HepG2 (cell line): ENCODE data around the gene RAPGEF6. TPM values are rescaled to one million over a fixed set of nuclear protein-coding genes. Genes with fewer than 3 reads are reported as not detected.

ENCODE experiments used
- ATAC-seq: fragments of 200-7000 bp; cut with Tn5 transposase; 3 replicates; pipeline ENCODE4 v1.9.1; 2020; ENCODE audit warnings: mild to moderate bottlenecking, moderate library complexity
- BruUV-seq: library from RNA; stranded (reverse); fragments of 400-500 nt; replicated peaks from 2 replicates; lab custom pipeline; 2021; lab: Mats Ljungman, UMichigan
- CTCF ChIA-PET: fragments of 300-600 bp; formaldehyde crosslinking; extraction: SDS; loops from one replicate; lab custom pipeline; 2021; ENCODE audit warnings: low total read pairs, inconsistent platforms, low intra/inter-chr PET ratio; lab: Yijun Ruan, JAX
- POLR2A ChIA-PET: fragments of 350-600 bp; sonication (Branson Sonifier 250); formaldehyde crosslinking; loops from one replicate; lab custom pipeline; 2020; ENCODE audit warnings: antibody characterized with exemption, inconsistent platforms; lab: Yijun Ruan, JAX
- DNase-seq: peaks from one replicate; pipeline ENCODE4 v3.0.0-alpha.2; 2015; ENCODE audit warnings: low spot score
- FAIRE-seq: peaks from 3 replicates; lab custom pipeline; 2011; peaks lifted over from hg19 to GRCh38; lab: Jason Lieb, UNC
- H2AFZ ChIP-seq: one replicate; pipeline ENCODE4 v1.6.1; 2011; ENCODE audit warnings: low read length, inconsistent platforms
- H3K27ac ChIP-seq: fragments of 300-600 bp; 3 replicates; pipeline ENCODE4 v1.8.0; 2011; ENCODE audit warnings: mixed run types, mild to moderate bottlenecking, mixed read lengths, low read length, inconsistent platforms; ENCODE audit not compliant: insufficient read depth; ENCODE audit errors: extremely low read length
- H3K27me3 ChIP-seq, 2 experiments: fragments of 200-600 bp in 1 of 2; 2 replicates in 1 of 2; 3 replicates in 1 of 2; pipeline versions ENCODE4 v1.6.0 to v1.8.0; 2011; ENCODE audit warnings: low read length in 2 of 2, mild to moderate bottlenecking in 2 of 2, moderate library complexity in 2 of 2, inconsistent platforms in 1 of 2; ENCODE audit not compliant: insufficient read depth in 2 of 2, control insufficient read depth in 1 of 2
- H3K36me3 ChIP-seq, 2 experiments: fragments of 200-600 bp in 1 of 2; replicated peaks in 1 of 2; 2 replicates in 1 of 2; 3 replicates in 1 of 2; pipeline versions ENCODE4 v1.5.1 to v1.8.0; 2011; ENCODE audit warnings: low read length in 2 of 2, inconsistent platforms in 1 of 2; ENCODE audit not compliant: insufficient read depth in 2 of 2, control insufficient read depth in 1 of 2
- H3K4me1 ChIP-seq: 2 replicates; pipeline ENCODE4 v1.5.1; 2012; ENCODE audit warnings: low read length, inconsistent platforms; ENCODE audit not compliant: insufficient read depth
- H3K4me2 ChIP-seq: 2 replicates; pipeline ENCODE4 v1.6.0; 2011; ENCODE audit warnings: low read depth, low read length, inconsistent platforms
- H3K4me3 ChIP-seq, 3 experiments: fragments of 200-600 bp in 1 of 3; sonication (generic), shearing (Covaris generic) in 1 of 3; replicated peaks in 1 of 3; 2 replicates each; pipeline ENCODE4 v1.5.1; 2011 to 2016; ENCODE audit warnings: low read length in 3 of 3, inconsistent platforms in 2 of 3, low read depth in 2 of 3, mild to moderate bottlenecking in 2 of 3, control low read depth in 1 of 3, mixed read lengths in 1 of 3; ENCODE audit not compliant: insufficient read depth in 1 of 3
- H3K79me2 ChIP-seq: one replicate; pipeline ENCODE4 v1.6.1; 2011; ENCODE audit warnings: low read length, inconsistent platforms; ENCODE audit not compliant: insufficient read depth
- H3K9ac ChIP-seq: 2 replicates; pipeline ENCODE4 v1.6.0; 2011; ENCODE audit warnings: mild to moderate bottlenecking, low read depth, low read length, inconsistent platforms; ENCODE audit not compliant: insufficient read depth
- H3K9me3 ChIP-seq: 2 replicates; pipeline ENCODE4 v1.5.1; 2012; ENCODE audit warnings: mild to moderate bottlenecking, low read length
- H4K20me1 ChIP-seq: 2 replicates; pipeline ENCODE4 v1.6.0; 2011; ENCODE audit warnings: inconsistent platforms, mild to moderate bottlenecking, low read length, moderate library complexity; ENCODE audit not compliant: insufficient read depth
- CCAR2 ChIP-seq: fragments of 200-400 bp; formaldehyde crosslinking; optimal IDR thresholded peaks from 2 replicates; pipeline ENCODE3; 2018; ENCODE audit warnings: low read depth, mild to moderate bottlenecking, low read length, moderate library complexity
- CHCHD3 ChIP-seq: sonication (generic); formaldehyde crosslinking; IDR thresholded peaks from 2 replicates; pipeline ENCODE4 v1.8.0; 2022; ENCODE audit warnings: mild to moderate bottlenecking, missing genetic modification reagents, moderate library complexity
- ETV6 ChIP-seq: sonication (generic); formaldehyde crosslinking; conservative IDR thresholded peaks from 2 replicates; pipeline ENCODE4 v1.4.0; 2020; ENCODE audit warnings: missing genetic modification reagents
- FOXC1 ChIP-seq: sonication (generic); formaldehyde crosslinking; IDR thresholded peaks from 2 replicates; pipeline ENCODE4 v1.8.0; 2022; ENCODE audit warnings: mild to moderate bottlenecking, missing genetic modification reagents, borderline replicate concordance
- GABPB1 ChIP-seq: IDR thresholded peaks from 2 replicates; pipeline ENCODE4 v1.6.1; 2016; ENCODE audit warnings: mild to moderate bottlenecking, missing genetic modification reagents, moderate library complexity, missing compliant biosample characterization
- HMG20B ChIP-seq: conservative IDR thresholded peaks from 2 replicates; pipeline ENCODE4 v1.6.1; 2016; ENCODE audit warnings: missing genetic modification reagents, missing compliant biosample characterization
- KDM1A ChIP-seq: IDR thresholded peaks from 2 replicates; pipeline ENCODE4 v1.6.1; 2016; ENCODE audit warnings: missing compliant biosample characterization
- LCORL ChIP-seq, 2 experiments: fragments of 450-650 bp in 1 of 2; sonication (generic) in 1 of 2; formaldehyde crosslinking in 1 of 2; IDR thresholded peaks; 2 replicates each; pipeline versions ENCODE4 v1.5.0 to v1.6.1; 2017 to 2020; ENCODE audit warnings: antibody characterized with exemption in 1 of 2, missing genetic modification reagents in 1 of 2
- MBD4 ChIP-seq: IDR thresholded peaks from 2 replicates; pipeline ENCODE4 v1.6.1; 2012; ENCODE audit warnings: low read length, inconsistent platforms, borderline replicate concordance
- NR2C2 ChIP-seq: sonication (generic); formaldehyde crosslinking; IDR thresholded peaks from 2 replicates; pipeline ENCODE4 v1.4.0; 2020; ENCODE audit warnings: missing genetic modification reagents, mild to moderate bottlenecking, moderate library complexity, borderline replicate concordance
- NR2F6 ChIP-seq, 2 experiments: IDR thresholded peaks; 2 replicates each; pipeline ENCODE4 v1.6.1; 2016; ENCODE audit warnings: antibody characterized with exemption in 1 of 2, mild to moderate bottlenecking in 1 of 2
- PTBP1 ChIP-seq: fragments of 200-400 bp; formaldehyde crosslinking; IDR thresholded peaks from 2 replicates; pipeline ENCODE4 v1.6.1; 2018; ENCODE audit warnings: low read length, low read depth; ENCODE audit not compliant: poor library complexity, severe bottlenecking
- ZBTB43 ChIP-seq: sonication (generic); formaldehyde crosslinking; conservative IDR thresholded peaks from 2 replicates; pipeline ENCODE4 v1.4.0; 2020; ENCODE audit warnings: missing genetic modification reagents
- WGBS: methylation state at CpG from one replicate; pipeline ENCODE4 v1.1.6; 2017; ENCODE audit warnings: low lambda C conversion rate; 5-methylcytosine and 5-hydroxymethylcytosine counted together
- in situ Hi-C: cut with HindIII; loops from 2 replicates; pipeline ENCODE4 v1.10.0; 2017; ENCODE audit warnings: low pct_unique_long_range_greater_than_20kb; ENCODE audit not compliant: extremely low pct_ligation_motif_present
- intact Hi-C: fragments of 100-400 bp; cut with micrococcal nuclease; formaldehyde crosslinking; loops from one replicate; pipeline ENCODE4 v1.10.0; 2022; ENCODE audit not compliant: unreplicated experiment
- polyA plus RNA-seq, 8 experiments: library from polyadenylated mRNA; depleted of rRNA in 3 of 8; stranded (reverse) in 7 of 8; unstranded in 1 of 8; fragments of >200 nt; fragmentation: Illumina TruSeq in 4 of 8; extraction: Trizol in 4 of 8; gene quantifications; 2 replicates each; pipeline versions ENCODE4 v1.2.1 to v1.2.3, GENCODE V29; 2011 to 2016; ENCODE audit warnings: low read depth in 4 of 8, missing spikeins in 1 of 8, mixed read lengths in 1 of 8; ENCODE audit not compliant: insufficient read depth in 1 of 8
- total RNA-seq, 5 experiments: library from RNA; depleted of rRNA; stranded (reverse); fragments of >200 nt; fragmentation: Illumina TruSeq; extraction: Trizol; gene quantifications; 2 replicates each; pipeline ENCODE4 v1.2.3, GENCODE V29; 2016; ENCODE audit warnings: low read depth in 1 of 5
- TF ChIP-seq, protein P1 (sequence below): sonication (generic); formaldehyde crosslinking; IDR thresholded peaks from 2 replicates; pipeline ENCODE4 v1.8.0; 2022; ENCODE audit warnings: mild to moderate bottlenecking, missing genetic modification reagents; ENCODE audit not compliant: insufficient replicate concordance
- TF ChIP-seq, protein P2 (sequence below): sonication (generic); formaldehyde crosslinking; IDR thresholded peaks from 2 replicates; pipeline ENCODE4 v1.4.0; 2020; ENCODE audit warnings: missing genetic modification reagents, borderline replicate concordance

Gene RAPGEF6
- total and polyA plus RNA-seq, 2 of the 13 experiments (the other 11 are each of a cell fraction or from before 2014, with no cell fraction given) = 7.7 to 24.6 TPM

- intact Hi-C loops = loop anchor here (1.0 kb wide), 1 partner anchor 24 kb away; no protein-coding TSS in a partner anchor
- no peaks in the 10 kb centered on the region for H3K36me3 ChIP-seq
- POLR2A ChIA-PET = interaction anchor here (0.8 to 3.2 kb wide), 12 partner anchors 9 to 392 kb away, joined by 3 to 31 read pairs (median 8); partner anchors contain the start of gene FNIP1
- H3K27me3 ChIP-seq = no peaks in the 10 kb centered on the region
- 8% methylated on average over 6 of the region's 6 CpGs for WGBS
- H3K4me2 ChIP-seq = peak overlapping the region; percentile 70
- FAIRE-seq (peak; percentile 15), ATAC-seq (peak; percentile 81), DNase-seq (peak; percentile 86)
- peaks cover 97% of the 10 kb centered on the region for H3K79me2 ChIP-seq
- peaks cover 73% of the 10 kb centered on the region for H3K4me1 ChIP-seq
- H3K4me3 ChIP-seq = peak overlapping the region in 2 of 3 experiments; percentile 17 to 30; a peak in 3 of 6 replicates
- no peaks in the 10 kb centered on the region for H3K9me3 ChIP-seq
- peak overlapping the region; percentile 73 for H3K9ac ChIP-seq
- H3K27ac ChIP-seq = peak overlapping the region; percentile 94
- H2AFZ ChIP-seq = no peak overlapping the region
- BruUV-seq = TSS peak; percentile 89
- H4K20me1 ChIP-seq = peaks cover 9% of the 10 kb centered on the region; the same call in 1 of the 2 replicates
- CTCF ChIA-PET = no interaction called here
- in situ Hi-C loops = loop anchor here (10.0 kb wide), 1 partner anchor 394 kb away; no protein-coding TSS in a partner anchor
- no peak for TF ChIP-seq NR2F6 (IDR thresholded peaks at IDR 0.05)
- TF ChIP-seq NR2F6 (CRISPR knock-in tag; IDR thresholded peaks at IDR 0.05) = no peak
- TF ChIP-seq KDM1A (CRISPR knock-in tag) = no peak
- no peak for TF ChIP-seq ZBTB43 (CRISPR knock-in tag)
- no peak for TF ChIP-seq LCORL (IDR thresholded peaks at IDR 0.05)
- no peak; the same call in none of the 2 replicates for TF ChIP-seq LCORL (CRISPR knock-in tag; IDR thresholded peaks at IDR 0.05)
- TF ChIP-seq PTBP1 = no peak
- no peak for TF ChIP-seq MBD4
- TF ChIP-seq FOXC1 (CRISPR knock-in tag) = no peak
- TF ChIP-seq HMG20B = 0 out of 2 replicates have a peak, but pooled peaks have one; percentile 10
- no peak for TF ChIP-seq CCAR2
- TF ChIP-seq ETV6 = no peak
- TF ChIP-seq, protein P1, sequence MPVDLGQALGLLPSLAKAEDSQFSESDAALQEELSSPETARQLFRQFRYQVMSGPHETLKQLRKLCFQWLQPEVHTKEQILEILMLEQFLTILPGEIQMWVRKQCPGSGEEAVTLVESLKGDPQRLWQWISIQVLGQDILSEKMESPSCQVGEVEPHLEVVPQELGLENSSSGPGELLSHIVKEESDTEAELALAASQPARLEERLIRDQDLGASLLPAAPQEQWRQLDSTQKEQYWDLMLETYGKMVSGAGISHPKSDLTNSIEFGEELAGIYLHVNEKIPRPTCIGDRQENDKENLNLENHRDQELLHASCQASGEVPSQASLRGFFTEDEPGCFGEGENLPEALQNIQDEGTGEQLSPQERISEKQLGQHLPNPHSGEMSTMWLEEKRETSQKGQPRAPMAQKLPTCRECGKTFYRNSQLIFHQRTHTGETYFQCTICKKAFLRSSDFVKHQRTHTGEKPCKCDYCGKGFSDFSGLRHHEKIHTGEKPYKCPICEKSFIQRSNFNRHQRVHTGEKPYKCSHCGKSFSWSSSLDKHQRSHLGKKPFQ (CRISPR knock-in tag) = peak; percentile 70
- no peak for TF ChIP-seq GABPB1 (CRISPR knock-in tag)
- no peak for TF ChIP-seq CHCHD3 (CRISPR knock-in tag)
- TF ChIP-seq, protein P2, sequence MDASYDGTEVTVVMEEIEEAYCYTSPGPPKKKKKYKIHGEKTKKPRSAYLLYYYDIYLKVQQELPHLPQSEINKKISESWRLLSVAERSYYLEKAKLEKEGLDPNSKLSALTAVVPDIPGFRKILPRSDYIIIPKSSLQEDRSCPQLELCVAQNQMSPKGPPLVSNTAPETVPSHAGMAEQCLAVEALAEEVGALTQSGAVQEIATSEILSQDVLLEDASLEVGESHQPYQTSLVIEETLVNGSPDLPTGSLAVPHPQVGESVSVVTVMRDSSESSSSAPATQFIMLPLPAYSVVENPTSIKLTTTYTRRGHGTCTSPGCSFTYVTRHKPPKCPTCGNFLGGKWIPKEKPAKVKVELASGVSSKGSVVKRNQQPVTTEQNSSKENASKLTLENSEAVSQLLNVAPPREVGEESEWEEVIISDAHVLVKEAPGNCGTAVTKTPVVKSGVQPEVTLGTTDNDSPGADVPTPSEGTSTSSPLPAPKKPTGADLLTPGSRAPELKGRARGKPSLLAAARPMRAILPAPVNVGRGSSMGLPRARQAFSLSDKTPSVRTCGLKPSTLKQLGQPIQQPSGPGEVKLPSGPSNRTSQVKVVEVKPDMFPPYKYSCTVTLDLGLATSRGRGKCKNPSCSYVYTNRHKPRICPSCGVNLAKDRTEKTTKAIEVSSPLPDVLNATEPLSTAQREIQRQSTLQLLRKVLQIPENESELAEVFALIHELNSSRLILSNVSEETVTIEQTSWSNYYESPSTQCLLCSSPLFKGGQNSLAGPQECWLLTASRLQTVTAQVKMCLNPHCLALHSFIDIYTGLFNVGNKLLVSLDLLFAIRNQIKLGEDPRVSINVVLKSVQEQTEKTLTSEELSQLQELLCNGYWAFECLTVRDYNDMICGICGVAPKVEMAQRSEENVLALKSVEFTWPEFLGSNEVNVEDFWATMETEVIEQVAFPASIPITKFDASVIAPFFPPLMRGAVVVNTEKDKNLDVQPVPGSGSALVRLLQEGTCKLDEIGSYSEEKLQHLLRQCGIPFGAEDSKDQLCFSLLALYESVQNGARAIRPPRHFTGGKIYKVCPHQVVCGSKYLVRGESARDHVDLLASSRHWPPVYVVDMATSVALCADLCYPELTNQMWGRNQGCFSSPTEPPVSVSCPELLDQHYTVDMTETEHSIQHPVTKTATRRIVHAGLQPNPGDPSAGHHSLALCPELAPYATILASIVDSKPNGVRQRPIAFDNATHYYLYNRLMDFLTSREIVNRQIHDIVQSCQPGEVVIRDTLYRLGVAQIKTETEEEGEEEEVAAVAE = no peak
- no peak for TF ChIP-seq NR2C2 (CRISPR knock-in tag)
Measured at GRCh38 chr5:131610198-131611063, 24.6 kb downstream of the RAPGEF6 start.
